ENCODE data around the gene MAP3K2.

MAP3K2 gene

GRCh38 chr2:127428815-127429109, 41.0 kb upstream of the MAP3K2 start:
- no peak for DNase-seq (ENCODE audit: low spot score)
- no peak for TF ChIP-seq CTCF (IDR thresholded peaks at IDR 0.05; ENCODE audit: extremely low read depth, missing control alignments)

- DNase-seq (ENCODE audit: low spot score), result no peak
- no peak for TF ChIP-seq CTCF (IDR thresholded peaks at IDR 0.05; ENCODE audit: extremely low read depth, missing control alignments)
These were observed 40.5 kb upstream of the MAP3K2 start for GRCh38 chr2:127428057-127428814.

GRCh38 chr2:127427376-127428056, 39.7 kb upstream of the MAP3K2 start:
- no peak for DNase-seq (ENCODE audit: low spot score)
- TF ChIP-seq CTCF (IDR thresholded peaks at IDR 0.05; ENCODE audit: extremely low read depth, missing control alignments), result no peak

GRCh38 chr2:127426501-127427354, 39.0 kb upstream of the MAP3K2 start:
- DNase-seq (ENCODE audit: low spot score), result no peak

GRCh38 chr2:127425540-127426490, 38.0 kb upstream of the MAP3K2 start:
- DNase-seq (ENCODE audit: low spot score), result no peak
- no peak for TF ChIP-seq CTCF (IDR thresholded peaks at IDR 0.05; ENCODE audit: extremely low read depth, missing control alignments)

More at GRCh38 chr2:127426501-127427354, 39.0 kb upstream of the MAP3K2 start:
- no peak for TF ChIP-seq CTCF (IDR thresholded peaks at IDR 0.05; ENCODE audit: extremely low read depth, missing control alignments)

- no peak for TF ChIP-seq CTCF (IDR thresholded peaks at IDR 0.05; ENCODE audit: extremely low read depth, missing control alignments)
- DNase-seq (ENCODE audit: low spot score), result no peak
These were observed 37.1 kb upstream of the MAP3K2 start for GRCh38 chr2:127424598-127425520.
